HEK293 (cell line): ENCODE data around the gene TIGD1.
A peak's percentile ranks its signal among the peaks of the same experiment; 100 is the strongest.

Source experiments
- CTCF ChIA-PET: fragments of 350-600 bp; formaldehyde crosslinking; extraction: SDS; loops from one replicate; lab custom pipeline; 2021; ENCODE audit warnings: antibody characterized with exemption; lab: Yijun Ruan, JAX
- POLR2A ChIA-PET: fragments of 300-600 bp; formaldehyde crosslinking; extraction: SDS; loops from one replicate; lab custom pipeline; 2020; ENCODE audit warnings: antibody characterized with exemption, inconsistent platforms; lab: Yijun Ruan, JAX
- H3K27ac ChIP-seq: fragments of 200-500 bp; sonication (Bioruptor generic); 2 replicates; pipeline ENCODE4 v1.5.1; 2014; ENCODE audit warnings: low read depth, low read length, control low read depth, inconsistent platforms; ENCODE audit errors: extremely low read depth
- H3K36me3 ChIP-seq, 2 experiments: fragments of 200-500 bp in 1 of 2; sonication (Bioruptor generic) in 1 of 2; 1 replicate in 1 of 2; 2 replicates in 1 of 2; pipeline ENCODE4 v1.5.1; 2014 to 2017; ENCODE audit warnings: inconsistent platforms in 2 of 2, low read length in 2 of 2; ENCODE audit not compliant: control insufficient read depth in 2 of 2, insufficient read depth in 1 of 2
- H3K4me1 ChIP-seq: fragments of 200-500 bp; sonication (Bioruptor generic); 2 replicates; pipeline ENCODE4 v1.5.1; 2014; ENCODE audit warnings: mild to moderate bottlenecking, low read length, inconsistent platforms; ENCODE audit not compliant: control insufficient read depth, insufficient read depth
- H3K4me3 ChIP-seq: 2 replicates; pipeline ENCODE4 v1.5.1; 2011; ENCODE audit warnings: low read depth, mild to moderate bottlenecking, control low read depth, low read length, moderate library complexity
- H3K9me3 ChIP-seq: fragments of 200-500 bp; sonication (Bioruptor generic); 2 replicates; pipeline ENCODE4 v1.5.1; 2014; ENCODE audit warnings: low read depth, low read length, inconsistent platforms; ENCODE audit not compliant: control insufficient read depth, insufficient read depth
- EGR2 ChIP-seq: fragments of 450-650 bp; formaldehyde crosslinking; IDR thresholded peaks from 2 replicates; pipeline ENCODE4 v1.5.1; 2016; ENCODE audit warnings: low read depth, missing biosample characterization, missing genetic modification characterization
- GLIS1 ChIP-seq: fragments of 450-650 bp; formaldehyde crosslinking; IDR thresholded peaks from 2 replicates; pipeline ENCODE4 v1.5.1; 2016; ENCODE audit warnings: missing biosample characterization, missing genetic modification characterization
- MYNN ChIP-seq: fragments of 450-650 bp; formaldehyde crosslinking; IDR thresholded peaks from 2 replicates; pipeline ENCODE4 v1.5.1; 2016; ENCODE audit warnings: missing biosample characterization, missing genetic modification characterization, borderline replicate concordance
- OSR2 ChIP-seq: fragments of 450-650 bp; formaldehyde crosslinking; IDR thresholded peaks from 2 replicates; pipeline ENCODE4 v1.5.1; 2016; ENCODE audit warnings: missing biosample characterization, missing genetic modification characterization
- PRDM10 ChIP-seq: fragments of 450-650 bp; formaldehyde crosslinking; IDR thresholded peaks from 2 replicates; pipeline ENCODE4 v1.5.1; 2016; ENCODE audit warnings: missing biosample characterization, missing genetic modification characterization
- ZFHX2 ChIP-seq: fragments of 450-650 bp; formaldehyde crosslinking; conservative IDR thresholded peaks from 2 replicates; pipeline ENCODE4 v1.5.1; 2016; ENCODE audit warnings: missing biosample characterization, missing genetic modification characterization
- ZFP69B ChIP-seq: fragments of 450-650 bp; formaldehyde crosslinking; IDR thresholded peaks from 2 replicates; pipeline ENCODE4 v1.5.1; 2016; ENCODE audit warnings: missing biosample characterization, missing genetic modification characterization
- ZIC2 ChIP-seq: fragments of 450-650 bp; formaldehyde crosslinking; IDR thresholded peaks from 2 replicates; pipeline ENCODE4 v1.5.1; 2016; ENCODE audit warnings: missing biosample characterization, missing genetic modification characterization
- ZNF184 ChIP-seq: fragments of 450-650 bp; IDR thresholded peaks from 2 replicates; pipeline ENCODE4 v1.5.1; 2018; ENCODE audit warnings: missing biosample characterization, mild to moderate bottlenecking, missing genetic modification characterization
- ZNF202 ChIP-seq: fragments of 450-650 bp; formaldehyde crosslinking; IDR thresholded peaks from 2 replicates; pipeline ENCODE4 v1.5.1; 2016; ENCODE audit warnings: missing biosample characterization, missing genetic modification characterization, borderline replicate concordance
- ZNF280D ChIP-seq: fragments of 450-650 bp; formaldehyde crosslinking; IDR thresholded peaks from 2 replicates; pipeline ENCODE4 v1.5.1; 2016; ENCODE audit warnings: missing biosample characterization, missing genetic modification characterization
- ZNF311 ChIP-seq: fragments of 450-650 bp; formaldehyde crosslinking; IDR thresholded peaks from 2 replicates; pipeline ENCODE4 v1.5.1; 2017; ENCODE audit warnings: missing biosample characterization, missing genetic modification characterization, borderline replicate concordance
- ZNF37A ChIP-seq: fragments of 450-650 bp; IDR thresholded peaks from 2 replicates; pipeline ENCODE4 v1.5.1; 2018; ENCODE audit warnings: missing biosample characterization, missing genetic modification characterization
- ZNF398 ChIP-seq: fragments of 450-650 bp; formaldehyde crosslinking; IDR thresholded peaks from 2 replicates; pipeline ENCODE4 v1.5.1; 2017; ENCODE audit warnings: missing biosample characterization, missing genetic modification characterization
- ZNF416 ChIP-seq: fragments of 450-650 bp; formaldehyde crosslinking; IDR thresholded peaks from 2 replicates; pipeline ENCODE4 v1.5.1; 2016; ENCODE audit warnings: missing biosample characterization, missing genetic modification characterization
- ZNF571 ChIP-seq: fragments of 450-650 bp; formaldehyde crosslinking; IDR thresholded peaks from 2 replicates; pipeline ENCODE4 v1.5.0; 2017; ENCODE audit warnings: missing biosample characterization, missing genetic modification characterization
- ZNF600 ChIP-seq: fragments of 450-650 bp; formaldehyde crosslinking; IDR thresholded peaks from 2 replicates; pipeline ENCODE4 v1.5.1; 2016; ENCODE audit warnings: missing biosample characterization, missing genetic modification characterization
- TF ChIP-seq, protein P1 (sequence below): fragments of 450-650 bp; formaldehyde crosslinking; IDR thresholded peaks from 2 replicates; pipeline ENCODE4 v1.5.1; 2017; ENCODE audit warnings: missing biosample characterization, mild to moderate bottlenecking, missing genetic modification characterization, moderate library complexity
- TF ChIP-seq, protein P2 (sequence below): fragments of 450-650 bp; IDR thresholded peaks from 2 replicates; pipeline ENCODE4 v1.5.1; 2018; ENCODE audit warnings: missing biosample characterization, mild to moderate bottlenecking, missing genetic modification characterization

TIGD1 gene

GRCh38 chr2:232539298-232540231 lies 10.8 kb downstream of the TIGD1 start, which contains the start of gene CHRNG:
TSS of gene CHRNG (plus strand) at chr2:232539692. CDS start at chr2:232539748, 56 bp downstream.
- H3K27ac ChIP-seq = no peak within 1 kb of the TSS
- POLR2A ChIA-PET = no interaction called here
- H3K9me3 ChIP-seq = no peaks in the 10 kb centered on the region
- H3K4me1 ChIP-seq = no peaks in the 10 kb centered on the region
- TF ChIP-seq ZNF571 (tag by site-specific recombination) = no peak
- TF ChIP-seq ZNF280D (tag by site-specific recombination) = no peak
- peak; percentile 40; the same call in 1 of the 2 replicates for TF ChIP-seq ZNF600 (tag by site-specific recombination)
- TF ChIP-seq OSR2 = no peak
- TF ChIP-seq MYNN = no peak
- TF ChIP-seq ZNF311 (tag by site-specific recombination) = no peak
- TF ChIP-seq, protein P1, sequence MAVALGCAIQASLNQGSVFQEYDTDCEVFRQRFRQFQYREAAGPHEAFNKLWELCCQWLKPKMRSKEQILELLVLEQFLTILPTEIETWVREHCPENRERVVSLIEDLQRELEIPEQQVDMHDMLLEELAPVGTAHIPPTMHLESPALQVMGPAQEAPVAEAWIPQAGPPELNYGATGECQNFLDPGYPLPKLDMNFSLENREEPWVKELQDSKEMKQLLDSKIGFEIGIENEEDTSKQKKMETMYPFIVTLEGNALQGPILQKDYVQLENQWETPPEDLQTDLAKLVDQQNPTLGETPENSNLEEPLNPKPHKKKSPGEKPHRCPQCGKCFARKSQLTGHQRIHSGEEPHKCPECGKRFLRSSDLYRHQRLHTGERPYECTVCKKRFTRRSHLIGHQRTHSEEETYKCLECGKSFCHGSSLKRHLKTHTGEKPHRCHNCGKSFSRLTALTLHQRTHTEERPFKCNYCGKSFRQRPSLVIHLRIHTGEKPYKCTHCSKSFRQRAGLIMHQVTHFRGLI (tag by site-specific recombination) = peak; percentile 88
- TF ChIP-seq ZNF202 = no peak
- no peak for TF ChIP-seq ZNF37A (tag by site-specific recombination)
- TF ChIP-seq PRDM10 = 0 out of 2 replicates have a peak, but pooled peaks have one; percentile 11
- no peak; the same call in 1 of the 2 replicates for TF ChIP-seq ZFHX2 (tag by site-specific recombination)
- TF ChIP-seq ZFP69B (tag by site-specific recombination) = no peak
- TF ChIP-seq ZNF184 = no peak
- peaks cover 0 to 5% of the 10 kb centered on the region in 2 experiments; a peak in 1 of 3 replicates for H3K36me3 ChIP-seq
- CTCF ChIA-PET = interaction anchor here (0.6 kb wide), 3 partner anchors 22 to 638 kb away, joined by 3 to 5 read pairs (median 4); no protein-coding TSS in a partner anchor
- no peak within 1 kb of the TSS for H3K4me3 ChIP-seq

DNA sequence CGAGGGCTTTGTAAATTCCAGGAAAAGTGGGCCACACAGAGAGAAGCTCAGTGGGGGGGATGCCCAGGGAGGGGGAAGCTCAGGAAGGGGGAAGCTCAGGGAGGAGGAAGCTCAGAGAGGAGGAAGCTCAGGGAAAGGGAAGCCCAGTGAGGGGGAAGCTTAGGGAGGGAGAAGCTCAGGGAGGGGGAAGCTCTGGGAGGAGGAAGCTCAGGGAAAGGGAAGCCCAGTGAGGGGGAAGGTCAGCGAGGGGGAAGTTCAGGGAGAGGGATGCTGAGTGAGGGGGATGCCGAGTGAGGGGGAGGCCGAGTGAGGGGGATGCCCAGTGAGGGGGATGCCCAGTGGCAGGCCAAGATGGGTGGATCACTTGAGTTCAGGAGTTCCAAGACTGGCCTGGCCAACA lies 11.7 kb downstream of the TIGD1 start:
- Histone ChIP-seq H3K27ac (no peak overlapping the region), H3K4me3 (no peak overlapping the region)
- TF ChIP-seq, protein P2, sequence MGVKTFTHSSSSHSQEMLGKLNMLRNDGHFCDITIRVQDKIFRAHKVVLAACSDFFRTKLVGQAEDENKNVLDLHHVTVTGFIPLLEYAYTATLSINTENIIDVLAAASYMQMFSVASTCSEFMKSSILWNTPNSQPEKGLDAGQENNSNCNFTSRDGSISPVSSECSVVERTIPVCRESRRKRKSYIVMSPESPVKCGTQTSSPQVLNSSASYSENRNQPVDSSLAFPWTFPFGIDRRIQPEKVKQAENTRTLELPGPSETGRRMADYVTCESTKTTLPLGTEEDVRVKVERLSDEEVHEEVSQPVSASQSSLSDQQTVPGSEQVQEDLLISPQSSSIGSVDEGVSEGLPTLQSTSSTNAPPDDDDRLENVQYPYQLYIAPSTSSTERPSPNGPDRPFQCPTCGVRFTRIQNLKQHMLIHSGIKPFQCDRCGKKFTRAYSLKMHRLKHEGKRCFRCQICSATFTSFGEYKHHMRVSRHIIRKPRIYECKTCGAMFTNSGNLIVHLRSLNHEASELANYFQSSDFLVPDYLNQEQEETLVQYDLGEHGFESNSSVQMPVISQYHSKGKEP (tag by site-specific recombination) = no peak
- peak; percentile 49; the same call in 1 of the 2 replicates for TF ChIP-seq ZIC2
- TF ChIP-seq ZNF398 (tag by site-specific recombination) = peak; percentile 58
- TF ChIP-seq GLIS1 (tag by site-specific recombination) = peak; percentile 84
- TF ChIP-seq ZNF416 = no peak
- peak; percentile 50; the same call in 1 of the 2 replicates for TF ChIP-seq EGR2 (tag by site-specific recombination)
- TF ChIP-seq, all 188 proteins: peak for 4
- ChIA-PET CTCF (no interaction called here), POLR2A (no interaction called here)
- no peaks in the 10 kb centered on the region for H3K4me1 ChIP-seq
- H3K9me3 ChIP-seq = no peaks in the 10 kb centered on the region
- no peaks in the 10 kb centered on the region for H3K36me3 ChIP-seq
